ENCODE results near the gene PRMT1.

DNA sequence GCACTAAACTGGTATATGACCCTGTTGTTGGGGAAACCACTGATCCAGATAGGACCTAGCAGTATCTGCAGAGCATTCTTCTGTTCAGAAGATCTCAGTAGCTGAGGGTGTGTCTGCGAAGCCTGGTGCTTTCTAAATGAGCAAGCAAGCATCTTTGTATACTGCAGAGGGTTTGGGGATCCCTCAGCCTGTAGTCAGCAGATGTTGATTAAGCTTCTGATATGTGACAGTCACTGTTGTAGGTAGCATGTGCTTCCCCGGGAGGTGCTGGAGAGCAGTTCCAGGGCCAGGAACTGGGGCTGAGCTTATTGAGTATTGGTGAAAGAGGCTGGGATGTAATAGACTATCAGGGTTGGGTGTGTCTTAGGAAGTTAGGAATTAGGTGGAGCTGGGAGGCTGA is 33.6 kb upstream of the PRMT1 start:
- TF ChIP-seq, protein P1, sequence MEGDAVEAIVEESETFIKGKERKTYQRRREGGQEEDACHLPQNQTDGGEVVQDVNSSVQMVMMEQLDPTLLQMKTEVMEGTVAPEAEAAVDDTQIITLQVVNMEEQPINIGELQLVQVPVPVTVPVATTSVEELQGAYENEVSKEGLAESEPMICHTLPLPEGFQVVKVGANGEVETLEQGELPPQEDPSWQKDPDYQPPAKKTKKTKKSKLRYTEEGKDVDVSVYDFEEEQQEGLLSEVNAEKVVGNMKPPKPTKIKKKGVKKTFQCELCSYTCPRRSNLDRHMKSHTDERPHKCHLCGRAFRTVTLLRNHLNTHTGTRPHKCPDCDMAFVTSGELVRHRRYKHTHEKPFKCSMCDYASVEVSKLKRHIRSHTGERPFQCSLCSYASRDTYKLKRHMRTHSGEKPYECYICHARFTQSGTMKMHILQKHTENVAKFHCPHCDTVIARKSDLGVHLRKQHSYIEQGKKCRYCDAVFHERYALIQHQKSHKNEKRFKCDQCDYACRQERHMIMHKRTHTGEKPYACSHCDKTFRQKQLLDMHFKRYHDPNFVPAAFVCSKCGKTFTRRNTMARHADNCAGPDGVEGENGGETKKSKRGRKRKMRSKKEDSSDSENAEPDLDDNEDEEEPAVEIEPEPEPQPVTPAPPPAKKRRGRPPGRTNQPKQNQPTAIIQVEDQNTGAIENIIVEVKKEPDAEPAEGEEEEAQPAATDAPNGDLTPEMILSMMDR (conservative IDR thresholded peaks at IDR 0.05), result no peak
- TF ChIP-seq ZFX (IDR thresholded peaks at IDR 0.05), result no peak
